Glomerular visceral epithelial cell (primary cell): ENCODE data around the gene MAPKBP1.

ENCODE experiments used
- DNase-seq: peaks from one replicate; pipeline ENCODE4 v3.0.0-alpha.2; 2016; ENCODE audit errors: extremely low spot score

Gene MAPKBP1

DNA sequence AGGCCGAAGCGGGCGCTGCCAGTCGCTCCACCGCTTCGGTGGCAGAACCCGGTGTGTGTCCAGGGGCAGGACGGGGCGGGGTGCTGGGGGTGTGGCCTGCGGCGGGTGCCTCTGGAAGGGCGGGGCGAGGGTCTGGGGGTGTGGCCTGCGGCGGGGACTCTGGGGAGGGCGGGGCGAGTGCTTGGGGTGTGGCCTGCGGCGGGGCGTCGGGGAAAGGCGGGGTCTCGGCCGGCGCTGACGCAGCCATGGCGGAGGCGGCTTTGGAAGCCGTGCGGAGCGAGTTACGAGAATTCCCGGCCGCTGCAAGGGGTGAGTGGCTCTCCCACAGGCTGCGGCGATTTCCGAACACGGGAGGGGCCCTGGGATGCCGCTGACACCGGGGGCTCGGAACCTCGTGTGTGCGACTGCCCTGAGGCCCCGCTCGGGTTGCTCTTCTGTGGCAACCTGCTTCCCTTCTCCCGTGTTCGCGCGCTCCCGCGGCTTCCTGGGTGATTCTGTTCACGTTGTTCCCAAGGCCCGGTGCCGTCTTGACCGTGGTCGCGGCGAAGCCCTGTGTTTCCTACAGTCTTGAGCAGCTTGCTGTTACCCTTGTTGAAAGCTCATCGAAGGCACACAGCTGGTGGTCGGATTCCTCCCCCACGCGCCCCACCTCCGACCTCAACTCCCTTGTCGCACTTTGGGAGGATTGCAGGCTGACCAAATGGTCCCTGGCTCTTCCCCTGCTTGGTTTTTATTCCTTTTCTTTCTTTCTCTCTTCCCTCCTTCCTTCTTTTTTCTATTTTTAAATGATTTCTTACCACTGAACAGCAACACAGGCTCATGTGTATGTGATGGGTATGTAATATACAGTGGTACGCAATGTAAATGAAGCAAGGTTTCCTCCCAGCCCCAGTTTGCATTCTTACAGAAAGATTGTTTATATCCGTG is 53.9 kb downstream of the MAPKBP1 start, which contains the start of gene JMJD7:
JMJD7 (plus strand) TSS at position 213 of the 927 bp plus-strand sequence; CDS start at position 246, 33 bp downstream.
- peak; percentile 92 for DNase-seq

DNA sequence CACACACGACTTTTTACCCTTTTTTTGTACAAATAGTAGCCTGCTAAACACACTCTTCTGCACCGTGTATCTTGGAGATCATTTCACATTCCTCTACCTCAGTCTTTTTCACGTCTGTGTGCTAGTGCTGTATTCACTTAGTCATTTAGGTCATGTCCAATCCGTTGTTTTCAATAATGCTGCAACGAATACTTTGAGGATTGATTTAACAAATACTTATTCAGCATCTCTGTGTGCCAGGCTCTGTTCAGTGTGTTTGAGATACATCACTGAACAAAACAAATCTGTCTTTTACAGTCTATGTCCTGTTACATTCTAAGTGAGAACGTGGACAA is 54.5 kb downstream of the MAPKBP1 start:
- DNase-seq = no peak

DNA sequence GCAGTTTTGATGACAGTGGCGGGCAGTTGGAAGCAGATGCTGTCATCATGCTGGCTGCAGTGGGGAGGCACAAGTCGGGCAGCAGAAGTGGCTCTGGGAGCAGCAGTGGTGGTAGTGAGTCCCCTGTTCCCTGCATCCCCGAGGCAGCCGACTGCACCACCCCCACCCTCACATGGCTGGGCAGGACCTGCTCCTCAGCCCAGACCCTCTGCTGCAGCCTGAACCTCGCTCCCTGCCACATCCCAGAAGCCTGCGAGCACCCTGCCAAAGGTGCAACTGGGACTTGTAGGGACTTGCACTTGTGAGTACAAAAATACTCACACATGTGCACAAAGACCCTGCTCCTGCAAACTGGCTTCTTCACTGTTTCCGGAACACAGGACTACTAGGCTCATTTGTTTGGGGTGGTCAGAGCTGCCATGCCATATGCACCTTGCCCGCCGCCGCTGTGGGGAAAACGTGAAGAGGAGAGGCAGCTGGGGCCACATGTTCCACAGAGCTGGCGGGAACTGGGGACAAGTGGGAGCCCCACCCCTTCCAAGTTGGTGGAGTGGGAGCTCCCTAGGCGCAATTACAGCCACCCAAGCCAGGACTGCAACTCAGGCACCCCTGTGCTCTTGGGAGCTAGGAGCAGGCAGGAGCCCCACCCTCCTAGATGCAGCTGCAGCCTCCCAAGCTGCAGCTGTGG is 55.8 kb downstream of the MAPKBP1 start:
- no peak for DNase-seq

DNA sequence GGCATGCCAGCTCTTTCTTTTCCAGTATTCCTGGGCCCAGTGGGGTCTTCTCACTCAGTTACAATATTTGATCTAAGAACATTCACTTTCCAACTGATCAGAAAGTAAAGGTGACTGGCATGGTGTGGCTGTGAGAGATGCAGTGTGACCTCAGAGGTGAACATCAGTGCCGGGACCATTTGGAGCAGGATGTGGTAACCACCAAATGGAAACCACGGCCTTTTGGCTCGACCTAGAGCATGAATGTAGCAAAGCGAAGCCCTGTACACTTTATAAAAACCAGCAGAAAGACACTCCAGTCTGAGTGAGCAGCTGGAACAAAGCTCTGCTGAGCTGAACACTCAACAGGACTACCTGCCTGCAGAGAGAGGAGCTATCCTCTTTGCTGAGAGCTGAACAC is 57.0 kb downstream of the MAPKBP1 start:
- peak; percentile 42 for DNase-seq

DNA sequence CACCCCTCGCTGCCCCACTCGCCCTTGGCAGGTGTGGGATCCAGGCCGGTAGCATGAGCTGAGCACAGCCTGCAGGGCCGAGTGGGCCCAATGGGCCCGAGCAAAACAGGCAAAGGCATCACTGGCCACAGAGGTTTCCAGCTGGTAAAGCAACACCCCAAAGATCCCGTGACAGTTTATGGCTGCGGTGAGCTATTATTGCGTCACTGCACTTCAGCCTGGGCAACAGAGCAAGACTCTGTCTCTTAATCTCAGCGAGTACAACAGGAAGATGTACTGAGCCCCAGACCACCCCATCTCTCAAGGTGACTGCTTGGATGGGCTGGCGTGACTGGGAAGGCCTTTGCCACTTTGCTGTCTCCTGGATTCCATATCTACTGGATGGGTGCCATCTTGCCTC is 57.9 kb downstream of the MAPKBP1 start:
- DNase-seq = no peak

DNA sequence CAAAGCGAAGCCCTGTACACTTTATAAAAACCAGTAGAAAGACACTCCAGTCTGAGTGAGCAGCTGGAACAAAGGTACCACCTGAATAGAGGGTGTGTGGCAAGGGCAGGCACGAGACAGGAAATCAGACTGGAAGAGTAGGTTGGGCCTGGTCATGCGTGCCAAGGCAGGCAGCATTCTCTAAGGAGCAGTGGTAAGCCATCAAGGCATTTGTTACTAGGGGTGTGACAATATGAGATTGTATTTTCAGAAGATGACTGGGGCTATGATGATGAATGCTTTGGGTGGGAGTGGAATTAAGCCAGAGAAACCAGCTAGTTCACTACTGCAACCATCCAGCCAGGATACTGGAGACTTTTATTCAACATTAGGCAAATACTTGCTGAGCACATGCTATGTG is 58.6 kb downstream of the MAPKBP1 start:
- DNase-seq = peak; percentile 21

DNA sequence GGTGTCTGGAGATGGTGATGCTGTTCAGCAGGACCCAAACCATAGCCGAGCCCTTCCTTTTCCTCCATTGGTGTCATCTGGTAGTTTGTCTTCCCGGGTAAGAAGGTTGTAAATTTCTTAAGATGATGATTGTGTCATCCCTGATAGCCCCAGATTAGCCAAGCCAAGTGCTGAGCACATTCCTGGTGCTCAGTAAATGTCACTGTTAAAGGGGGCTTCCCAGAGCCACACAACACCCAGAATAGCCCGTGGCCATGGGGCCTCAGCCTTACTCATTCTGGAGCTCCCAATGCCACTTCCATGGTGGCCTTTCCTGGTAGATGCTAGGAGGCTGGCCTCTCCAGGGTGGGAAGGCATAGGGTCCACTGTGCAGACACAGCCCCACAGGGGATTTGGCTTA is 59.8 kb downstream of the MAPKBP1 start:
- no peak for DNase-seq

DNA sequence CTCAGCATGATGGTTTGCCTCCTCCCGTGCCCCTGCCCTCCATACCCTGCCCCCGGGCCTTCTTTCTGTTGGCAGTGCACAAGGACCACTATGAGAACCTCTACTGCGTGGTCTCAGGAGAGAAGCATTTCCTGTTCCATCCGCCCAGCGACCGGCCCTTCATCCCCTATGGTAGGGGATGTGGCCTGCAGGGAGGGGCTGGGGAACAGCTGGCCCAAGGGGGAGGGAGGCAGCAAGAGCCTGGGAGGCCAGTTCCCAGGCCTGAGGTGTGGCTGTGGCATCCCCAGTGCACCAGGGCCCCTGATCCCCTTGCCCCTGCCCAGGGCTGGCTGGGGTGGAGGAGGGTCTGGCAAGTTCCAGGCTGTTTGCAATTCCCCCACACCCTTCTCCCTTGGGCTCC is 61.8 kb downstream of the MAPKBP1 start:
- no peak for DNase-seq

DNA sequence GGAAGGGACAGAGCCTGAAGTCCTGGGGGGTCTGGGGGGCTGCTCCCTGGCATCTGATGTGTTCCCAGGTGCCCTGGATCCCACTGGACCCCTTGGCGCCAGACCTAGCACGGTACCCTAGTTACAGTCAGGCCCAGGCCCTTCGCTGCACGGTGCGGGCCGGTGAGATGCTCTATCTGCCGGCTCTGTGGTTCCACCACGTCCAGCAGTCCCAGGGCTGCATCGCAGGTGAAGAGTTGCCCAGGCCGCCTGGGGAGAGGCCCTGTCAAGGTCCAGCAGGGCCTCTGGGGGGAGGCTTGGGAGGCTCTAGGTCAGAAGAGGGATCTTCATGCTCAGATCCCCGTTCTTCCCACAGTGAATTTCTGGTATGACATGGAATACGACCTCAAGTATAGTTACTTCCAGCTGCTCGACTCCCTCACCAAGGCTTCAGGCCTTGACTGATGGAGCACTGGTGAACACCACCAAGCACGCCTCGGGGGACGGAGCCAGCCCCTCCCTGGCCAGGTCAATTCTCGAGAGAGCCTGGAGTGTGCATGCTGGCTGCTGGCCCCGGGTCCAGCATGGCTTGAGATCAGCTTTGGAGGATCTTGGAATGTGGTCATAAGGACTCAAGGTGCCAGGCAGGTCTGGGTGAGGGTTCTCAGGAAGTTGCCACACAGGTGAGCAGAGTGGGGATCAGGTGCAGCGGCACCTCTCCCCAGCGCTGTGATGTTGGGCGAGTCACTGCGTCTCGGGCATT is 62.6 kb downstream of the MAPKBP1 start:
- no peak for DNase-seq

DNA sequence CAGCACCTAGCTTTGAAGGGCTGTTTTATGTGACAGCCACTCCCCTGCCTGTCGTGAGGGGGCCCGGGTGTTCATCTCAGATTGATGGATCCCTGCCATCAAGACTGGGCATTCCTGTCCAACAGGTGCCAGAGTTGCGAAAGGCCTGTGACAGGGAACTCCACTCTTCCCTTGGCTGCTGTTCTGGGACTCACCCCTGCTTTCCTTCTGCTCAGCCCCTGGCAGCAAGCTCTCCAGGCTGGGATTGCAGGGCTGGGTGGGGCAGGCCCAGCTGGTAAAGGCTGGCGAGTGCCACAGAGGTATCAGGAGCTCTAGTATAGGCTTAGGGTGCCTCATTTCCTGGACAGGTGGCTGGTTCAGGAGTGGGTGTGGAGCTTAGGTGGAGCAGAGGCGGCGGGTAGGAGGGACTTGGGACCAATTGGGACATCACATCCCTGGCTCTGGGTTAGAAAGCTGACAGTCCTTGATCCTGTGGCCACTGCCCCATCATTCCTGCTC is 64.2 kb downstream of the MAPKBP1 start, which contains the start of gene PLA2G4B:
PLA2G4B (plus strand) TSS at position 448 of the 498 bp plus-strand sequence. CDS start 67 bp downstream, outside the sequence.
- no peak for DNase-seq

DNA sequence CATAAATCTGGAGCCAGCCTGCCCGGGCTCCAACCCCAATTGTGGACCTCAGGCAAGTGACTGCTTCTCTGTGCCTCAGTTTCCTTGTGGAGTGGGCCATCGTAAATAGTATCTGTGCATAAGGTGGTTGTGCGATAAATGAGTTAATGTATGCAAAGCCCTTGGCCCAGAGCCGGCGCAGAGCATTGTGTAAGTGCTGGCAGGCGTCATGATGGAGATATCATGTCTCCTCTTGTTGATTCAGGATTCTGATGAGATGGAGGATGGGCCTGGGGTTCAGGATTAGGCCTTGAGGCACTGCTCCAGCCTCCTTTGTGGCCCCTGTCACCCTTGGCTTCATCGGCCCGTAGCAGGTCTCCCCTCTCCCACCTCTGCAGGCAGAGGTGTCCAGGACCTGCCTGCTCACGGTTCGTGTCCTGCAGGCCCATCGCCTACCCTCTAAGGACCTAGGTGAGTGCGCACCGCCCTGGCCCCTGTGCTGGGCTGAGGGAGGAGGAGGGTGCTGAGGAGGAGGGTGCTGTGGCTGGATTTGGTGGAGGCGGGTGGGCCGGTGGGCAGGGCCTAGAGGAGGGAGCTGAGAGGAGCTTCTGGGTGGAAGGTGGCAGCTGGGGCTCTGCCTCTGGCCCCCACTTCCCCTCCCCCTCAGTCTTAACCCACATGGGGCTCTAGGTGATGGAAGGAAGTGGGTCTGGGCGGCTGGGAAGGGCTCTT is 65.7 kb downstream of the MAPKBP1 start:
- no peak for DNase-seq

DNA sequence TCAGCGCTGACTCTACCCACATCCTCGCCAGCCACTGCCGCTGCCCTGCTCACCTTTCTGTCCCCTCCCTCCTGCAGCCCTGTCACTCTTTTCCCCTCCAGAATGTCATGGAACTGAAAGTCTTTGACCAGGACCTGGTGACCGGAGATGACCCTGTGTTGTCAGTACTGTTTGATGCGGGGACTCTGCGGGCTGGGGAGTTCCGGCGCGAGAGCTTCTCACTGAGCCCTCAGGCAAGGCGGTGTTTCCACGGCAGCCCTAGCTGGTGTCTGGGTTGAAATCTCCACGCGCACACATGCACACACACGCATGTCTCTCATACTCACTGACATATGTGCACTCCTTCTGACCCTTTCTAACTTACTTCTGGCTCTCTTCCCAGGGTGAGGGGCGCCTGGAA is 66.4 kb downstream of the MAPKBP1 start:
- DNase-seq = no peak

DNA sequence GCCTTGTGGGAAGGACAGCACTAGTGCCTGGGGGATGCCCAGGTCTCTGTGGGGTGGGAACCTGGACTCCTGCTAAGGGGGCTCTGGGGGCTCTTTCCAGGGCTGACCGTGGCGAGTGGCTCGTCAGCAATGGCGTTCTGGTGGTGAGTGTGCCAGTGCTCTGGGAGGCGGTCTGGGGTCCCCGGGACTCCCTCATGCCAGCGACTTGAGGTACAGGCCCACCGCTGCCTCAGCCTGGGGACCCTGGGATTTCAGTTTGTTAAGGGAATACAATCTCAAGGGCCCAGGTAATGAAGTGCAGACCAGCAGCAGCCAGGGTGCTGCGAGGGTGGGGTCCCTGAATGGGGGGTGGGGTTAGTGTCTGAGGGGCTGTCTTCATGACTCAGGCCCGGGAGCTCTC is 66.8 kb downstream of the MAPKBP1 start:
- no peak for DNase-seq

DNA sequence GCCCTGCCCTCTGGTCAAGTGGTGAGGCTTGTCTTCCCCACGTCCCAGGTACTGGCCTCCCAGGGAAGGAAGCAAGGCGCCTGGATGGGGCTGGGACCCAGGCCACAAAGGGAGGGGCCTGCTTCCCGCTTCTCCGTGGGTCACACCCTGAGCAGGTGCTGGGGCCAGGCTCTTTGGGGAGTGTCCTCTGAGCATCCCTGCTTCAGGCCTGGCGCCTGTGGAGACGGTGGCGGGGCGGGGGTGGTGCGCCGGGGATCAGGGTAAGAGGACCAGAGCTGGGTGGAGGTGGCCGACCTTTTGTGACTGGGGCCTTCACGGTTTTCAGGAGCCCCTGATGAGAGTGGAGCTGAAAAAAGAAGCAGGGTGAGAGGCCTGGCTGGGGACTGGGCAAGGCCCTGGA is 67.9 kb downstream of the MAPKBP1 start:
- DNase-seq = no peak

DNA sequence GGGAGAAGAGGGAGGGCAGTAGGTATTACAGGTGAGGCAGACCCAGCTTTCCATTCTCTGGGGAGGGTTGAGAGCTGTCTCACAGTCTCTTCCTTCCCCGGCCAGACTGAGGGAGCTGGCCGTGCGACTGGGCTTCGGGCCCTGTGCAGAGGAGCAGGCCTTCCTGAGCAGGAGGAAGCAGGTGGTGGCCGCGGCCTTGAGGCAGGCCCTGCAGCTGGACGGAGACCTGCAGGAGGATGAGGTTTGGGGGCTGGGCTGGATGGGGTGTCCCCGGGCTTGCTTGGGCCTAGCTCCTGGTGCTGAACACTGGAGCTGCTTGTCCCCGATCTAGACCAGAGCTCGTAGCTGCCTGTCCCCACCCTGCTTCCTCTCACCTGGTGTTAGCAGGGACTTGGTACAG is 69.3 kb downstream of the MAPKBP1 start:
- DNase-seq = no peak

DNA sequence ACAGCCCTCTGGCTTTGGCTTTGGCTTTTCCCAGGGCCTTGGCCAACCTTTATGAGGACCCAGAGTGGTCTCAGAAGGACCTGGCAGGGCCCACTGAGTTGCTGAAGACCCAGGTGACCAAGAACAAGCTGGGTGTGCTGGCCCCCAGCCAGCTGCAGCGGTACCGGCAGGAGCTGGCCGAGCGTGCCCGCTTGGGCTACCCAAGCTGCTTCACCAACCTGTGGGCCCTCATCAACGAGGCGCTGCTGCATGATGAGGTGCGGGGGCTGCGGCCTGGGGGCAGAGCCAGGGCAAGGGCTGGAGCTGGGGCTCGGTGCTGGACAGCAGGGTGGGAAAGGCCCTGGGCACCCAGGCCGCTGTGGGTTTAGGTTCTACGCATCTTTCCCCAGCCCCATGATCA is 70.5 kb downstream of the MAPKBP1 start:
- DNase-seq = no peak

DNA sequence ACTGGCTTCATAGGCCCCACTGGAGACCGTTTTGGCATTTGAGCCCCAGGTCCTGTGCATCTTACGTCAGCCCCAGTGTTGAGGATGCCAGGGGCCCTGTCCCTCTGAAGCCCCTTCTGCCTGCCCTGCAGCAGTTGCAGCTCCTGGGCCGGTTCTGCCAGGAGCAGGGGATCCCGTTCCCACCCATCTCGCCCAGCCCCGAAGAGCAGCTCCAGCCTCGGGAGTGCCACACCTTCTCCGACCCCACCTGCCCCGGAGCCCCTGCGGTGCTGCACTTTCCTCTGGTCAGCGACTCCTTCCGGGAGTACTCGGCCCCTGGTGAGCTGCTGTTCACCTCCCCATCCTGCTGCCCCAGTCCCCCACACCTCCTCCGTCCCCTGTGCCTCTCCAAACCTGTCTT is 72.9 kb downstream of the MAPKBP1 start:
- no peak for DNase-seq

DNA sequence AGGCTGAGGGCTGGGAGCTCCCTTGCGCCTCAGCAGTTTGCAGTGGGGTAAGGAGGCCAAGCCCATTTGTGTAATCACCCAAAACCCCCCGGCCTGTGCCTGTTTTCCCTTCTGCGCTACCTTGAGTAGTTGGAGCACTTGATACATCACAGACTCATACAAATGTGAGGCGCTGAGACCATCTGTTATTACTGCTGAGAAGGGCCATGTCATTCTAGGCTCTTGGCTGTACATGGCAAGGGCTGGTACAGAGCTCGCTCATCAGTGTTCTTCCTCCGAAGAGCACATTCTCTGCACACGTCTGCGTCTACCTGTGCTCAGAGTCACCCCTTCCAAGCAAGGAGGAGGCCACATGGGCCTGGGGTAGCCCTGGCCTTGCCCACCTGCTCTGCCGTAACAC is 73.7 kb downstream of the MAPKBP1 start:
- no peak for DNase-seq

DNA sequence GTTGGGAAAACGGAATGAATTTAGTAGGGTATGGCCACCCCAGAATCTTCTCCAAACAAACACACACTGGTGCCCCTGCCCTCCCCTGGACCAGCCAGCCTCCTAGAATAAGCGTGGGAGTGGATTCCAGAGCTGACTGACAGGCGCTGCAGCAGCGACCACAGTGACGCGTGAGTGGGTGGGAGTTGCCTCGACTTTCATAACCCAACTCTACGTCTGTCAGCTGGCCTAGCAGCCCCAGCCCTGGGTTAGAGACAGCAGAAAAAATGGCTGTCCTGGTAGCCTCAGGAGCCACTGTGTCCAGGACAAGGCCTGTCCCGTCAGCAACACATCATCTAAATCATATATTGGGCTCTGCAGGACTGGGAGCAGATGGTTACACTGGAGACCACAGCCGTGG is 74.3 kb downstream of the MAPKBP1 start:
- no peak for DNase-seq

DNA sequence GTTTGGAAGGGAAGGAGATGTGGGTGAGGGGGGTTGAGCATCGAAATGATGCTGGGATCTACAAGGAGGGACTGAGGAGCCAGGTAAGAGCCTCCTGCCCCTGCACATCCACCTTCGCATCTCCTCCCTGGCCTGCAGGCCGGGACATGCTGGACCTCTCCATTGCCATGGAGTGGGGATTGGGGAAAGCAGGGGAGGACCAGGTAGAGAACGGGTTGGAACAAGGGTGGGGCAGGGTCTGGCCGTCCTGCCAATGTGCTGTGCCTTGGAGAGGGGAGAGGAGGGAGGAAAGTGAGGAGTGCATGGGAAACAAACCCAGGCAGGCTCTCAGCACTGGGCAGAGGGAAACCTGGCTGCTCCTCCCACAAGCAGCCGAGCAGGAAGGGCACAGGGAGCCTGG is 74.9 kb downstream of the MAPKBP1 start:
- no peak for DNase-seq

DNA sequence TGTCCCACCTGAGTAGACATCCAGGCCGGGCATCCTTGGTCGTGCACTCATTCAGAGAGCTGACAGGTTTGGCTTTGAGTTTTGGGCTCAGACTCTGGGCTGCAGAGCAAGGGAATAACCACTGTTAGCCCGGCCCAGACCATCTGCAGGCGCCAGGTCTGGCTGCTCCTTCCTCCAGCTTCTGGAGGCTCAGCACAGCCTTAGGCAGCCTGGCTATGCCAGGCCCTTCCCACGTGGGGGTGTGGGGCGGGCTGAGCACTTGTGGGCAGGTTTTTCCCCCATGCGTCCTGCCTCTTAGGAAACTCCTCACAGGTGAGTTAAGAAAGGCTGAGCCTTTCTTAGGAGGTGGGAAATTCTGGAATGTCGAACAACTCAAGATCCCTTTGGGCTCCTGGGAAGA is 75.6 kb downstream of the MAPKBP1 start:
- DNase-seq = no peak
